CD4-positive, alpha-beta T cell (primary cell): ENCODE results near the gene BDKRB2. TPM values are rescaled to one million over a fixed set of nuclear protein-coding genes. Genes with fewer than 3 reads are reported as not detected.

Experiments used
- ATAC-seq: fragments of 200-7000 bp; cut with Tn5 transposase; one replicate; pipeline ENCODE4 v1.10.0; 2022; ENCODE audit warnings: mild to moderate bottlenecking; ENCODE audit not compliant: poor library complexity
- CTCF ChIA-PET: fragments of 350-600 bp; sonication (Branson Sonifier 250); formaldehyde crosslinking; loops from one replicate; lab custom pipeline; 2021; ENCODE audit warnings: antibody characterized with exemption, inconsistent platforms; lab: Charles Lee
- POLR2A ChIA-PET: fragments of 350-600 bp; sonication (Branson Sonifier 250); formaldehyde crosslinking; loops from one replicate; lab custom pipeline; 2021; ENCODE audit warnings: antibody characterized with exemption, inconsistent platforms; lab: Charles Lee
- DNase-seq, 14 experiments: peaks; one replicate each; pipeline ENCODE4 v3.0.0-alpha.2; 2013 to 2020; ENCODE audit warnings: mixed read lengths in 2 of 14
- H3K27ac ChIP-seq, 2 donors: one replicate each; pipeline versions ENCODE4 v1.5.1 to v1.7.0; 2013; ENCODE audit warnings: low read length in 2 of 2, low read depth in 1 of 2, mild to moderate bottlenecking in 1 of 2
- H3K27me3 ChIP-seq, 2 experiments: 1 replicate in 1 of 2; 2 replicates in 1 of 2; pipeline versions ENCODE4 v1.6.1 to v1.7.0; 2013; ENCODE audit warnings: low read length in 2 of 2, control low read depth in 1 of 2, mild to moderate bottlenecking in 1 of 2, moderate library complexity in 1 of 2; ENCODE audit not compliant: insufficient read depth in 2 of 2, control insufficient read depth in 1 of 2
- H3K36me3 ChIP-seq: one replicate; pipeline ENCODE4 v1.6.1; 2013; ENCODE audit warnings: low read length, control low read depth; ENCODE audit not compliant: insufficient read depth
- H3K4me1 ChIP-seq: one replicate; pipeline ENCODE4 v1.6.1; 2013; ENCODE audit warnings: low read length, control low read depth; ENCODE audit not compliant: insufficient read depth
- H3K4me3 ChIP-seq: one replicate; pipeline ENCODE4 v1.5.1; 2013; ENCODE audit warnings: mild to moderate bottlenecking, low read length, moderate library complexity
- H3K9me3 ChIP-seq, 2 experiments: 1 replicate in 1 of 2; 2 replicates in 1 of 2; pipeline versions ENCODE4 v1.6.1 to v1.7.0; 2013; ENCODE audit warnings: low read length in 2 of 2, mild to moderate bottlenecking in 2 of 2, control low read depth in 1 of 2, moderate library complexity in 1 of 2; ENCODE audit not compliant: control insufficient read depth in 1 of 2, insufficient read depth in 1 of 2
- H3K27ac Mint-ChIP-seq: one replicate; pipeline ENCODE4 v1.8.0; 2020; ENCODE audit warnings: mixed read lengths
- H3K27me3 Mint-ChIP-seq: one replicate; pipeline ENCODE4 v1.8.0; 2021; ENCODE audit warnings: mixed read lengths
- H3K36me3 Mint-ChIP-seq: one replicate; pipeline ENCODE4 v1.8.0; 2021; ENCODE audit warnings: low read depth, mixed read lengths
- H3K4me1 Mint-ChIP-seq: one replicate; pipeline ENCODE4 v1.8.0; 2021; ENCODE audit warnings: low read depth, mixed read lengths
- H3K4me3 Mint-ChIP-seq: one replicate; pipeline ENCODE4 v1.8.0; 2020; ENCODE audit warnings: mild to moderate bottlenecking, mixed read lengths
- H3K9me3 Mint-ChIP-seq: one replicate; pipeline ENCODE4 v1.8.0; 2020; ENCODE audit warnings: mixed read lengths
- CTCF ChIP-seq: fragments of 200-600 bp; IDR thresholded peaks from one replicate; pipeline ENCODE4 v1.8.0; 2022; ENCODE audit warnings: antibody characterized with exemption, mild to moderate bottlenecking
- intact Hi-C, 2 experiments: fragments of 100-400 bp; cut with DNase I in 1 of 2; cut with micrococcal nuclease in 1 of 2; formaldehyde crosslinking; loops; one replicate each; pipeline versions ENCODE4 v1.15.1 to v1.9.0; 2023 to 2025; cut with DNase I, micrococcal nuclease
- total RNA-seq, 174 experiments: library from RNA in 2 of 174; stranded (reverse) in 2 of 174; gene quantifications; one replicate each; pipeline ENCODE4 v1.2.3 and lab custom pipeline; 2021 to 2026

BDKRB2 gene
- total RNA-seq, 2 experiments from 2014 or later: not detected

- no peak for TF ChIP-seq CTCF
- peaks cover 0 to 7% of the 10 kb centered on the region in 2 experiments for H3K27me3 ChIP-seq
- intact Hi-C loops: no loop called here
- CTCF ChIA-PET: no interaction called here
- Mint-ChIP-seq H3K27me3 (peaks cover 12% of the 10 kb centered on the region), H3K9me3 (no peaks in the 10 kb centered on the region), H3K4me1 (no peaks in the 10 kb centered on the region), H3K4me3 (no peak overlapping the region), H3K36me3 (no peaks in the 10 kb centered on the region), H3K27ac (no peak overlapping the region)
- POLR2A ChIA-PET: no interaction called here
- H3K4me1 ChIP-seq: no peaks in the 10 kb centered on the region
- no peaks in the 10 kb centered on the region for H3K36me3 ChIP-seq
- ATAC-seq (no peak), DNase-seq (no peak)
- peaks cover 0 to 12% of the 10 kb centered on the region in 2 experiments for H3K9me3 ChIP-seq
- no peak overlapping the region for H3K27ac ChIP-seq
- no peak overlapping the region for H3K4me3 ChIP-seq
Measured at GRCh38 chr14:96225745-96226151, 21.1 kb downstream of the BDKRB2 start.

- no peak overlapping the region for H3K27ac ChIP-seq
- peaks cover 0 to 7% of the 10 kb centered on the region in 2 experiments for H3K27me3 ChIP-seq
- CTCF ChIA-PET: no interaction called here
- H3K9me3 ChIP-seq: peaks cover 0 to 12% of the 10 kb centered on the region in 2 experiments
- no peaks in the 10 kb centered on the region for H3K4me1 ChIP-seq
- intact Hi-C loops: no loop called here
- no peak for TF ChIP-seq CTCF
- no peaks in the 10 kb centered on the region for H3K36me3 Mint-ChIP-seq
- H3K27me3 Mint-ChIP-seq: no peaks in the 10 kb centered on the region
- H3K4me1 Mint-ChIP-seq: no peaks in the 10 kb centered on the region
- no peak overlapping the region for H3K4me3 Mint-ChIP-seq
- no peak overlapping the region for H3K27ac Mint-ChIP-seq
- H3K36me3 ChIP-seq: no peaks in the 10 kb centered on the region
- POLR2A ChIA-PET: no interaction called here
- ATAC-seq (no peak), DNase-seq (no peak)
- H3K9me3 Mint-ChIP-seq: no peaks in the 10 kb centered on the region
- no peak overlapping the region for H3K4me3 ChIP-seq
Measured at GRCh38 chr14:96227428-96227827, 22.8 kb downstream of the BDKRB2 start.

- intact Hi-C loops: no loop called here
- H3K4me1 Mint-ChIP-seq: no peaks in the 10 kb centered on the region
- no peak for TF ChIP-seq CTCF
- Histone ChIP-seq H3K36me3 (no peaks in the 10 kb centered on the region), H3K4me3 (no peak overlapping the region), H3K27me3 (peaks cover 0 to 5% of the 10 kb centered on the region in 2 experiments), H3K4me1 (no peaks in the 10 kb centered on the region), H3K27ac (no peak overlapping the region), H3K9me3 (peaks cover 0 to 12% of the 10 kb centered on the region in 2 experiments)
- H3K9me3 Mint-ChIP-seq: no peaks in the 10 kb centered on the region
- ATAC-seq (no peak), DNase-seq (no peak)
- H3K36me3 Mint-ChIP-seq: no peaks in the 10 kb centered on the region
- no peak overlapping the region for H3K4me3 Mint-ChIP-seq
- CTCF ChIA-PET: no interaction called here
- H3K27ac Mint-ChIP-seq: no peak overlapping the region
- POLR2A ChIA-PET: no interaction called here
- peaks cover 4% of the 10 kb centered on the region for H3K27me3 Mint-ChIP-seq
Measured at GRCh38 chr14:96229315-96229714, 24.7 kb downstream of the BDKRB2 start.
